KOPT-K1 (cell line): ENCODE results near the gene DUS1L.

Experiments used
- H3K27ac ChIP-seq: fragments of 200-600 bp; sonication (generic); 2 replicates; pipeline ENCODE4 v1.5.1; 2016; ENCODE audit warnings: antibody characterized with exemption, mild to moderate bottlenecking, low read depth, low read length; ENCODE audit not compliant: poor library complexity, severe bottlenecking
- H3K36me3 ChIP-seq: fragments of 200-600 bp; sonication (generic); 2 replicates; pipeline ENCODE4 v1.5.1; 2017; ENCODE audit warnings: antibody characterized with exemption, mild to moderate bottlenecking, low read length, moderate library complexity; ENCODE audit not compliant: insufficient read depth
- H3K9me3 ChIP-seq: fragments of 200-600 bp; sonication (generic); 2 replicates; pipeline ENCODE4 v1.5.1; 2017; ENCODE audit warnings: antibody characterized with exemption, low read length, mild to moderate bottlenecking; ENCODE audit not compliant: insufficient read depth, poor library complexity, severe bottlenecking

Gene DUS1L

DNA sequence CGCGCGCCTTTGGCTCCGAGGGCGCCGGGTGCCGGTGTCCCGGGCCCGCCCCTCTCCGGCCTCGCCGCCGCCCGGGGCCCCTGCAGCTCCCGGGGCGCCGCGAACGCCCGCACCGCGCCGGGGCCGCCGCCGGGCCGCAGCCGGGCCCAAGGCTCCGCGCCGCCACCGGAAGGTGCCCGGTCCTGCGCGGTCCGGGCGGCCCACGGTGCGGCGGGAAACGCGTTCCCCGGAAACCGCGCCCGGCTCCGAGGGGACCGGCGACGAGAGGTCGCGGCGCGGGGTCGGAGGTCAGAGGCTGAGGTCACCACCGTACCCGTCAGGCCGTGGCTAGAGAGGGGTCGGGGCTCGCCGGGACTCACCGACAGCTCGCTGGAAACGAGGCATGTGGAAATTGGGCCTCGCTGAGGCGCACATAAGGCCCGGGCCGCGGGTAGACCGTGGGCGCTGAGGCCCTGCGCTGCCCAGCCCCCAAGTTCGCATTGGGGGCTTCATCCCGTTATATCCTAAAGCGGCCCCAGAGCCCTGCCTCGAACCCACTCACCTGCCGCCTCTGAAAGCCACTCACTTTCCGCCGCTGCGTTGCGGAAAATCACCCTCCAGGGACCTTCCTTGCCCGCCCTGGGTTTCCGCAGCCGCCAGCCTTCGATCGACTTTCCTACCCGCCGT lies at the start of gene DUS1L:
TSS of gene DUS1L (minus strand) at position 167 of the 666 bp plus-strand sequence. CDS start 745 bp downstream, outside the sequence.
- H3K9me3 ChIP-seq = no peaks in the 10 kb centered on the region
- peaks cover 36% of the 10 kb centered on the region for H3K36me3 ChIP-seq
- H3K27ac ChIP-seq = peak within 1 kb of the TSS; percentile 72

DNA sequence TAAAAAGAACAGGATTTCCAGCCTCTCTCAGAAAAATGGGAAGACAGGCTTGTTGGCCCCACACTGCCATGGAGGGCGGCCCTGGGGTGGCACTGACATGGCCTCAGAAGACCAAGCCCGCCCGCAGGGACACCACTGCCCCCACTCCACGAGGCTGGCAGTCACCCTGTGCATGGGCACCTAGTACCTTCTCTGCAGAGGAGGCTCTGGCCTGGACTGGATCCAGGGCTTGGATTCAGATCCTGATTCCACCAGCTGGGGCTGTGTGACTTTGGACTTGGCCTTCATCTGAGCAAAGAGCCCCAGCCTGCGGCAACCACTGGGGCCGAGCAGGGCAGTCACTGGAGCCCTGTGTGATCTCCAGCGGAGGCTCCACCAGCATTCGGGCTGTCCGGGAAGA lies 49.3 kb upstream of the DUS1L start:
- H3K9me3 ChIP-seq = no peaks in the 10 kb centered on the region
- no peaks in the 10 kb centered on the region for H3K36me3 ChIP-seq
- no peak overlapping the region for H3K27ac ChIP-seq

DNA sequence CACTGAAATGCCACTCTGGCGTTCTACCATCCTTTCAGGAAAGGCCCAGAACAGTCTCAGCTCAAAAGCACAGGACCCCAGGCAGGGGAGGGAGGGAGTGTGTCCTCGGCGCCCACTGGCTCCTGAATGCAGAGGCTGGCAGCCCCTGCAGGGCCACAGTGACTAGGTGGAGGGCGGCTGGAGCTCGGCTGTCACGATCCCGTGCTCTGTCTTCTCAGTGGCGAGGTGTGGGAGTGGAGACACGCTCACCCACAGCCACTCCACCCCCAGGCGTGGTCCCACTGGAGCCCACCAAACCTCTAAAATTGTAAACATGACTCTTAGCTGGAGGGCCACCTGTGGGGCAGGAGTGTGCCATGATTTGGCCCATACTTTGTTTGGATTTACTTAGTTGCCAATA lies 48.8 kb upstream of the DUS1L start:
- Histone ChIP-seq H3K36me3 (no peaks in the 10 kb centered on the region), H3K27ac (no peak overlapping the region), H3K9me3 (no peaks in the 10 kb centered on the region)

DNA sequence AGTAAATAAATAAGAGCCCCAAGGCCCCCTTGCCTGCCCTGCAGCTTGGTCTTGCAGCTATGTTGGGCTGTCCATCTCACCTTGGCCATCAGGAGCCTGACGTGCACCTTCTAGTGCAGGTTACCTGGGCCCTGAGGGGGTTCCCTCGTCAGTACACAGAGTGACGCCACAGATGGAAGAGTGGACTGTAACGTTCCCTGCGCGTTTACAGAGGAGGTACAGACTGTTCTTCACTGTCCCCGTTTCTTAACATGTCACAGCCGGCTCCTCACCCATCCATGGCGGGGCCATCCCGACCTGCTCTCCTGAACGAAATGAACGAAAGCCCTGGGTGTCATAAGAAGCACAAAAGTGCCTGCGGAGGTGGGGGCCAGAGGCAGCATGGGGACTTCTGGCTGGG lies 48.3 kb upstream of the DUS1L start:
- Histone ChIP-seq H3K9me3 (no peaks in the 10 kb centered on the region), H3K27ac (no peak overlapping the region)

DNA sequence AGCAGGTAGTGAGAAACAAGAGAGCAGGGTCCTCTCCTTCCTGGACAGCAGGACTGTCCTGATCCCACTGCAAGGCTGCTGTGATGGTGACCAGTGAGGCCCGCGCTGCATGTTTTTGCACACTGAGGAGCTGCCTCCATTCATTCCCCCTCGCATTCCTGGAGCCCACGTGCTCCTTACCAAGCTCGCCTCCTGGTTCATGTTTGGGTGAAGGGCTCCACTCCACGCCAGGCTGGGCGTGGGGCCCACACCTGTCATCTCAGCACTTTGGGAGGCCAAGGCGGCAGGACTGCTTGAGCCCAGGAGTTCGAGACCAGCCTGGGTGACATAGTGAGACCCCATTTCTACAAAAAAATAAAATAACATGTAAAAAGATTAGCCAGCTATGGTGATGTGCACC lies 47.8 kb upstream of the DUS1L start:
- Histone ChIP-seq H3K27ac (no peak overlapping the region), H3K36me3 (no peaks in the 10 kb centered on the region), H3K9me3 (no peaks in the 10 kb centered on the region)

More for the DNA sequence above, 48.3 kb upstream of the DUS1L start:
- no peaks in the 10 kb centered on the region for H3K36me3 ChIP-seq

DNA sequence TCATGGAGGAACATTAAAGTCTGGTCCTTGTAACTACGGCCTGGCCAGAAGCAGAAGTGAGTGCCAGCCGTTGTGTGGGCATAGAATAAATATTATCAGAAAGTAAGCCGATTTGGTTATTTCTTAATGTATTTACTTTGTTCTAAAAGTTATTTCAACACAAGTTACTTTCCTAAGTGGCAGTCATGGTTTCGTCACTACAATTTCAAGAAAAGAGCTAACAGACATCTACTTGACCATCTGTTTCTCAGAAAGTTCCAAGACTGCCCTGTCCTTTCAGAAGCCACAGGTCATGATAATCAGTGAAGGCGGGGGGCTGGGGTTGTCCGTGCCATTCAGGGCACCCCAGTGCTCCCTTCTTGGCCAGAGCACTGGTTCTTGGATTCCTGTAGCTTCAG lies 47.3 kb upstream of the DUS1L start:
- Histone ChIP-seq H3K27ac (no peak overlapping the region), H3K9me3 (no peaks in the 10 kb centered on the region)

DNA sequence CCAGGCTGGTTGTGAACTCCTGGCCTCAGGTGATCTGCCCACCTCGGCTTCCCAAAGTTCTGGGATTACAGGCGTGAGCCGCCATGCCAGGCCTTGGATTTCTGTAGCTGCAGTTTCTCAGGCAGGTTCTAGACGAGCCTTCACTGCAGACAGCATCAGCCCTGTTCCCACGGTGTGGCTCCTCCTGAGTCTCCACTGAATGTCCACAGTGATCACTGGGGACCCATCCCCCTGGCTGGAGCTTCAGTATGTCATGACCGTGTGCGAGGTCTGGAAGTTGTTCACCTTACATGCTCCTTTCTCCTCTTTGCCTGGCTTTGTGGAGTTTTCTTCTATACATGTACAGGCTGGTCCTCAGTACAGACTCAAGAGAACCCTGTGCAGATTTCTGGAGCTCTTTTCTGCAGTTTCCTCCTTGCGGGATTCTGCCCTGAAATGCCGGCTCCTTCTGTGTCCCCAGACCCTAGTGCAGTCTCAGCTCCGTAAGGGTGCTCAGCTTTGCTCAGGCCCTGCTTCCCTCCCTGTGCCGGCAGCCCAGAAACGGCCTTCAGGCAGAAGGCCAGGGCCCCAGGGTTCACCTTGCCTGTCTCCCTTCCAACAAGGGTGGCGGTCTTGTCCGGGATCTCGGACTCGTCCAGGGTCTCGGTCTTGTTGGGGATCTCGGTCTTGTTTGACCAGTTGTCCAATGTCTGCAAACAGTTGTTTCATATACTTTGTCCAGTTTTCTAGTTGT lies 46.7 kb upstream of the DUS1L start:
- Histone ChIP-seq H3K36me3 (no peaks in the 10 kb centered on the region), H3K9me3 (no peaks in the 10 kb centered on the region), H3K27ac (no peak overlapping the region)

More for the DNA sequence above, 47.3 kb upstream of the DUS1L start:
- no peaks in the 10 kb centered on the region for H3K36me3 ChIP-seq

DNA sequence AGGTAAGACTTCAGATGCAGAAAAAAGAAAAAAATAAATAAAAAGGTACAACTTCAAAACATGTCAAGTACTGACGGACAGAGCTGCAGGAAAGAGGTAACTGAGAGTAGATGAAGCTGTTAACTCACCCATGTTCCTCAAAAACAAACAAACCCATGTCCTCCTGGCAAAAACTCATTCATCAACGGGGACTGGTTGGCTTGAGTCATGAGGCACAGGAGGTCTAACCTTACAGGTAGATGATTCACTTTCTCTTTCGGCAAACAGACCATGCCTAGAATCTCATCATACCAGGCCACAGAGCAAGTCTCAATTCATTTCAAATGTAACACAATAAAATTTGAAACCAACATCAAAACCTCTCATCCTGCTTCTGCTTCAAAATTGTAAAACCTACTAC lies 44.7 kb upstream of the DUS1L start:
- H3K36me3 ChIP-seq = no peaks in the 10 kb centered on the region
- H3K9me3 ChIP-seq = no peaks in the 10 kb centered on the region
- H3K27ac ChIP-seq = no peak overlapping the region

DNA sequence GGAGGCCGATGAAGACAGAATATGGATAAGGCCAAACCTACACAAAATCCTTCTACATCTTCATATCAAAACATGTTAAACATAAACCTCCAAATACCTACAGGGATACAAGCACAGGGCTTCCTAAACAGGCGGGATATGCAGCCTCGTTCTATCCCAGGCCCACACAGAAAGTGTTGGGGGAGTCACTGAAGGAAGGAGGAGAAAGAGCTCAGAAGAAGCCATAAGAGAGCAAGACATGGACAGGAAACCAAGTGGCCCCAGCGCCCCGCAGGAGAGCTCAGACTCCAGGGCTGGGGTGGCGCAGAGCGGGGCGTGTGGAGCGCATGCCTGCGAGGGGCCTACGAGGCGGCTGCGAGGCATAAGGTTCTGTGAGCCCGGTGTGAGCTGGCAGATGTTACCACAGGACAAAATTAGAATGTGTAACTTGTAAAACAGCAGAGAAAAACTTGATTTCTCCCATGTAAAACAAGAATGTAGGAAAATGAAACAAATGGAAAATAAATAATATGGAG lies 43.4 kb upstream of the DUS1L start:
- Histone ChIP-seq H3K27ac (no peak overlapping the region), H3K36me3 (no peaks in the 10 kb centered on the region), H3K9me3 (no peaks in the 10 kb centered on the region)

DNA sequence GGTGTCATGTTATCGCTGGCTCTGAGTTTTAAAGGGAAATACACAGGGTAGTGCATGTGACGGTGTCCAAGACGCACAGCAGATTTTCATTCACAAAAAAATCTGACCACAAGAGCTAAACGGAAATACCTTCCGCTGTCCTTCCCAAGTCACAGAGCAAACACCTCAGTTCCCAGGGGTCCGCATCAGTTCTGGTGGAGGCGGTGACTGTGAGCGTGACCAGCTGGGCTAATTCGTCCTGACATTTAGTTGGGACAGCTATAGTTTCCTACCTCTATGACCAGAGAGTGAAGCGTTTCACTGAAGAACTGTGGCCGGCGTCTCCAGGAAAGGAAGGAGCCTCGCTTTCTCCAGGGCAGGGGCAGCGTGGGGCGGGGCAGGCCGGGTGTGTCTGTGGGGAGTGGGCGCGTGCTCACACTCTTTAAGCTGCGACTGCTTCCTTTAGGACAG lies 42.9 kb upstream of the DUS1L start:
- Histone ChIP-seq H3K27ac (no peak overlapping the region), H3K36me3 (no peaks in the 10 kb centered on the region), H3K9me3 (no peaks in the 10 kb centered on the region)

DNA sequence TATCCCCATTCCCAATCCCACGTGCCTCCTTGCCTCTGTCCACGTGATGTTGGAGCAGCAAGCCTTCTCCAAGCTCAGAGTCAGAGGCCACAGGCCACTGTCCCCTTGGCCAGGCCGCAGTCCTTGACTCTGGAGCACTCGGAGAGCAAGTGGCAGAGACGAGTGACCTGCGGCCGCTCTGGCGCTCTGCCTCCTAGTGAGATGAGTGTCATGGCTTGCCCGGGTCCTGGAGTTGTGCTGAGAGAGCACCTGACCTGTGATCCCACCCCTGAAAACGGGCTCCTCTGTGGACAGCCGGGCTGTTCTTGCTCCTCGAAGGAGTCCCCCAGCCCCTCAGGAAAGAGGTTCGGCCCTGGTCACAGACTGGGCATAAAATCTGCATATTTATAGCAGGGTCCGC lies 42.4 kb upstream of the DUS1L start:
- Histone ChIP-seq H3K9me3 (no peaks in the 10 kb centered on the region), H3K27ac (no peak overlapping the region), H3K36me3 (no peaks in the 10 kb centered on the region)

DNA sequence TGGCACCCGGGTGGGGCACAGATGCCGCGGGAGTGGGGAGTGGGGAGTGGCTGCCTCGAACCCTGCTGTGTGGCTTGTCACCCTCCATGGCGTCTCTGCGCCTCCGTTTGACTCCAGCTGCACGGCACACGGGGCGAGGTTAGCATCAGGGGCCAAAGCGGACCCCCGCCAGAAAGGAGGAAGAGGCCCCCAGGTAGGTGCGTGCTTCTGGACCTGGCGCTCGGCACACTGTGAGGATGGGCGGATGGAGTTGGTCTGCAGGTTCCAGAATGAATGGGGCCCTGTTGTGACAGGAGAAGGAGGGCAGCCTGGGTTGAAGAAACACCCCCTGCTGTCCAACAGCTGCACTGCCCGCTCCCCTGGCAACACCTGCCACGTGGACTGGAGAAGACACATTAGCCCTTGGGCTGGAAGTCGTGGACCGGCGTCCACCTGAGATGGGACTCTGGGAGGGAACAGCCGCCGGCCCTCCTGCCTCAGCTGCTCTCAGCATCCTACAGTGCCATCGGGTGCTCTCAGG lies 41.8 kb upstream of the DUS1L start:
- no peaks in the 10 kb centered on the region for H3K9me3 ChIP-seq
- peak overlapping the region; percentile 89 for H3K27ac ChIP-seq
- no peaks in the 10 kb centered on the region for H3K36me3 ChIP-seq

DNA sequence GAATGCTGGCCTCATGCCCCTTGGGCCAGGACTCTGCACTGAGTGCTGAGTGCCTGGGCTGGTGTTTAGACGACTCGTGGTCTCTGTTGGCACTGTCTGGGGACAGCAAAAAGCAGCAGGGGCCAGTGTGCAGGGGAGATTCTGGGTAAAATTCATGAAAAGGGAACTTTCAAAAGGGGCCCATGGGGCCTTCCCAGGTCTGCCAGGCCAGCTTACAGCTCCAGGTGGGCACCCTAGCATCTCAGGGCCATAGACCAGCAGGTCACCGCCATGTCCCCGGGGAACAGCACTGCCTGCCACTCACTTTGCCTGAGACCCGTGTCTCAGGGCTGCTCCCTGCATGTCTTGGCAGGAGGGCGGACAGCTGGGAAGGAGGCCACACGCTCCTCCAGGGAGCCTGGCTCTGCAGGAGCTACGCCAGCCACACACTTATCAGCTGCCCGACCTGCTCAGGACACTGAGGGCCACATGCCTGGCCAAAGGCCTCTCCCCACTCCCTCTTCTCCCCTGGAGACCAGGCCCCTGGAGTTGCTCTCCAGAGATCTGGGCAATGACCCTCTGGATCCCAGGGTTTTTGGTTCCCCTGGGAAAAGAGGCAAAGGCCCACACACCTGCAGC lies 41.2 kb upstream of the DUS1L start:
- Histone ChIP-seq H3K36me3 (no peaks in the 10 kb centered on the region), H3K9me3 (no peaks in the 10 kb centered on the region), H3K27ac (peak overlapping the region; percentile 89)

DNA sequence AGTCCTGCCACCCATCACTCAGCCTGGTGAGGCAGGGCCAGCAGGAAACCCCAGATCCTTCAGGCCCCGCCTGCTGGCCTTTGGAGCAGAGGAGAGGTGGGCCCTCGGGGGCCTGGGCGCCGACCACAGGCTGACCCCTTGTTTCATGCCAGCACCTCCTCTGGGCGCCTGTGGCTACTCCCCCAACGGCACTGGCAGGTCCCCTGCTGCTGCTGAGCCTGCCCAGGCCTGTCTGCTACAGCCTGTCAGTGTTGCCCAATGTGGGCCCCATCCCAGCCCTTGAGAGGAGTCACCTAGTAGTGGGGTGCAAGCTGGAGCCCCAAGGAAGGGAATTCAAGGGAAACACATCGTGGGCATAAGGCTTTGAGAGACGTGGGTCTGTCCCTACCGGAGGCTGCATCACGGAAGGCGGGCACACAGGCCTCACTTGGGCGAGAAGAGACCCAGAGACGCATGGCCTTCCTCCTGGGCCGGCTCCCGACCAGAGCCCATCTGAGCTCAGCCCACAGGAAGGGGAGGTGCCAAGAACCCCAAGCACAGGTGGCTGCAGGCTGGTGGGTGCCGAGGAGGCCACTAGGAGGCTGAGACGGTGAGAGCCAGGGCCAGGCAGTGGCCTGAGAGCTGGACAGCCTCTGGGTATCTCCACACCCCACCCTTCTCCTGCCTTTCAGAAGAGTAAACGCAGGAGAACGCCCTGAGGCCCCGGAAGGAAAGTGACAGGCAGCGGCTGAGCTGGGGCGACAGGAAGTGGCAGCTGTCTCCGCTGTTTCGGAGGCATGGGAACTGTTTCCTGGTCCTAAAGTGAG lies 40.5 kb upstream of the DUS1L start:
- H3K27ac ChIP-seq = peak overlapping the region; percentile 89
- no peaks in the 10 kb centered on the region for H3K9me3 ChIP-seq
- no peaks in the 10 kb centered on the region for H3K36me3 ChIP-seq
